Mucosa of rectum (tissue), 2 donors: ENCODE results near the gene MAST3.

Source experiments
- H3K27ac ChIP-seq, 2 donors: one replicate each; pipeline ENCODE4 v1.7.0; 2013; ENCODE audit warnings: inconsistent platforms in 2 of 2, low read depth in 2 of 2, low read length in 2 of 2
- H3K27me3 ChIP-seq, 2 donors: one replicate each; pipeline ENCODE4 v1.7.0; 2013; ENCODE audit warnings: low read length in 2 of 2; ENCODE audit not compliant: control insufficient read depth in 2 of 2, insufficient read depth in 2 of 2
- H3K36me3 ChIP-seq, 2 donors: one replicate each; pipeline ENCODE4 v1.7.0; 2013; ENCODE audit warnings: low read length in 2 of 2; ENCODE audit not compliant: control insufficient read depth in 2 of 2, insufficient read depth in 2 of 2
- H3K4me1 ChIP-seq, 2 donors: one replicate each; pipeline ENCODE4 v1.7.0; 2013; ENCODE audit warnings: low read length in 2 of 2, mild to moderate bottlenecking in 1 of 2; ENCODE audit not compliant: control insufficient read depth in 2 of 2, insufficient read depth in 2 of 2
- H3K4me3 ChIP-seq, 2 donors: one replicate each; pipeline ENCODE4 v1.7.0; 2013; ENCODE audit warnings: low read length in 2 of 2
- H3K9ac ChIP-seq, 2 donors: one replicate each; pipeline ENCODE4 v1.7.0; 2013; ENCODE audit warnings: low read length in 2 of 2, low read depth in 1 of 2, mild to moderate bottlenecking in 1 of 2
- H3K9me3 ChIP-seq, 2 donors: one replicate each; pipeline ENCODE4 v1.7.0; 2013; ENCODE audit warnings: low read length in 2 of 2; ENCODE audit not compliant: control insufficient read depth in 2 of 2
- donor health status: healthy.
- donor health status: Normal muscosa, but diverticular disease.

The MAST3 gene

DNA sequence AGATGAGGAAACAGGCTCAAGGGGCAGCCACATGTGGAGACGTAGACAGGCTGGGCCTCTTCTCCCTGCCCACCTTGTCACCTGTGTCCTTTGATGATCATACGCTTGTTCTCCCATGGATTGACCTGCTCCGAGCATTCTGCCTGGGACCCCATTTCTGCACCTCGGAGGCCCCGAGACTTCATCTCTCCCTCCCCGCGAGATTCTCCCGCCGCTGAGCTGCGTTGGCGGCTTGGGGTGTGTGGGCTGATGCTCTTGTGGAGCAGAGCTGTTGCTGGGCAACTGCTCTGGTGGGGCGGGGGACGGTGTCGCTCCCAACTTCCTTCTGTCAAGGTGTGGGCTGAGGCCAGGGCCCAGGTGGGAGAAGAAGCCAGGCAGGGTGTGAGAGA lies 22.1 kb downstream of the MAST3 start:
- Histone ChIP-seq H3K4me3 (peak overlapping the region in 1 of 2 donors; percentile 78), H3K9me3 (no peaks in the 10 kb centered on the region), H3K27me3 (no peaks in the 10 kb centered on the region), H3K9ac (no peak overlapping the region), H3K36me3 (peaks cover 29 to 32% of the 10 kb centered on the region in 2 donors), H3K27ac (peak overlapping the region in 1 of 2 donors; percentile 61), H3K4me1 (peaks cover 19 to 22% of the 10 kb centered on the region in 2 donors)

DNA sequence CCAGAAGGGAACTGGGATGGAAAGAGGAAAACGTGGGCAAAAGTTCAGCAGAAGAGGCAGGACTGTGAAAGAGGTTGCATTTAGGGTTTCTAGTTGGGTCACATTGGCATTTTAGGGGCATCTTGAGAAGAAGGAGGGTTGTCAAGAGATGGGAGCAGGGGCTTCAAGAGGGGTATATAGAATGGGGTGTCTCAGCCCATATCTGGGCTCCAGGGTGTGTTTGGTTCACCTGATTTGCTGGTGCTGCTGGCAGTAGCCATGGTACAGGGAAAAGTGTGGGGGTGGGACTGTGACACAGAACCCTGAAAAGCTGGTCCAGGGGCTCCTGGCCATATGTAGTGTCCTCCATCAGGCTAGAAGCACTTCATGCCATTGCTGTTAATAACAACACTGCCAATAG lies 22.5 kb downstream of the MAST3 start:
- Histone ChIP-seq H3K36me3 (peaks cover 28 to 32% of the 10 kb centered on the region in 2 donors), H3K4me1 (peaks cover 19 to 22% of the 10 kb centered on the region in 2 donors), H3K27me3 (no peaks in the 10 kb centered on the region), H3K9ac (no peak overlapping the region), H3K27ac (peak overlapping the region in 1 of 2 donors; percentile 61), H3K4me3 (no peak overlapping the region), H3K9me3 (no peaks in the 10 kb centered on the region)

DNA sequence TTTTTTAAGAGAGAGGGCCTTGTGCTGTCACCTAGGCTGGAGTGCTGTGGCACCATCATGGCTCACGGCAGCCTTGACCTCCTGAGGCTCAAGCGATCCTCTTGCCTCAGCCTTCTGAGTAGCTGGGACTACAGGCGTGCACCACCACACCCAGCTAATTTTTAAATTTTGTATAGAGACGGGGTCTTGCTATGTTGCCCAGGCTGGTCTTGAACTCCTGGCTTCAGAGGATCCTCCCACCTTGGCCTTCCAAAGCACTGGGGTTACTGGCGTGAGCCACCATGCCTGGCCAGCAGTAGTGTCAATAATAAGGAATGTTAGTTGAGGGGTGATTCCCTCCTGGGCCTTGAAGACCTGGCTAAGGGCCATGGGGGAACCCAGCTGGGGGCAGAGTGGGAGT lies 23.6 kb downstream of the MAST3 start:
- peaks cover 29 to 32% of the 10 kb centered on the region in 2 donors for H3K36me3 ChIP-seq
- no peaks in the 10 kb centered on the region for H3K27me3 ChIP-seq
- H3K27ac ChIP-seq = no peak overlapping the region

DNA sequence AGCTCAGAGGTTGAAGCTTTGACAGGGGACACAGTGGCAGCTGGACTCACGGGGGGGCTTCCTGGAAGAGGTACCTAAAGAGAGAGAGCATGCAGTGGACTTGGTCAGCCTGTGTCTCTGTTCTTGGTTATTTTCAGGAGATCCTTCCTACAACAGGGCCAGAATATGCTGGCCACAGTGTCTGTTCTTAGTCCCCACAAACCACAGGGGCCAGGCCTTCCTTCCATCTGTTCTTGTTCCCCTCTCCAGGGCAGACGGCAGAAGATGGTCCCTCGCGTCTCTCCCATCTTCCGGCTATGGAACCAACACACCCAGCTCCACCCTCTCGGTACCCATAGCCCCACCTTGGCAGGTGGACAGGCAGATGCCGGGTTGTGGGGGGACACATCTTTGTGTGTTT lies 24.8 kb downstream of the MAST3 start:
- Histone ChIP-seq H3K36me3 (peaks cover 29 to 32% of the 10 kb centered on the region in 2 donors), H3K9ac (no peak overlapping the region), H3K4me1 (peaks cover 14 to 18% of the 10 kb centered on the region in 2 donors), H3K4me3 (no peak overlapping the region), H3K9me3 (no peaks in the 10 kb centered on the region), H3K27ac (no peak overlapping the region), H3K27me3 (no peaks in the 10 kb centered on the region)

More for the DNA sequence above, 23.6 kb downstream of the MAST3 start:
- Histone ChIP-seq H3K4me3 (no peak overlapping the region), H3K4me1 (peaks cover 19 to 22% of the 10 kb centered on the region in 2 donors), H3K9me3 (no peaks in the 10 kb centered on the region), H3K9ac (no peak overlapping the region)

DNA sequence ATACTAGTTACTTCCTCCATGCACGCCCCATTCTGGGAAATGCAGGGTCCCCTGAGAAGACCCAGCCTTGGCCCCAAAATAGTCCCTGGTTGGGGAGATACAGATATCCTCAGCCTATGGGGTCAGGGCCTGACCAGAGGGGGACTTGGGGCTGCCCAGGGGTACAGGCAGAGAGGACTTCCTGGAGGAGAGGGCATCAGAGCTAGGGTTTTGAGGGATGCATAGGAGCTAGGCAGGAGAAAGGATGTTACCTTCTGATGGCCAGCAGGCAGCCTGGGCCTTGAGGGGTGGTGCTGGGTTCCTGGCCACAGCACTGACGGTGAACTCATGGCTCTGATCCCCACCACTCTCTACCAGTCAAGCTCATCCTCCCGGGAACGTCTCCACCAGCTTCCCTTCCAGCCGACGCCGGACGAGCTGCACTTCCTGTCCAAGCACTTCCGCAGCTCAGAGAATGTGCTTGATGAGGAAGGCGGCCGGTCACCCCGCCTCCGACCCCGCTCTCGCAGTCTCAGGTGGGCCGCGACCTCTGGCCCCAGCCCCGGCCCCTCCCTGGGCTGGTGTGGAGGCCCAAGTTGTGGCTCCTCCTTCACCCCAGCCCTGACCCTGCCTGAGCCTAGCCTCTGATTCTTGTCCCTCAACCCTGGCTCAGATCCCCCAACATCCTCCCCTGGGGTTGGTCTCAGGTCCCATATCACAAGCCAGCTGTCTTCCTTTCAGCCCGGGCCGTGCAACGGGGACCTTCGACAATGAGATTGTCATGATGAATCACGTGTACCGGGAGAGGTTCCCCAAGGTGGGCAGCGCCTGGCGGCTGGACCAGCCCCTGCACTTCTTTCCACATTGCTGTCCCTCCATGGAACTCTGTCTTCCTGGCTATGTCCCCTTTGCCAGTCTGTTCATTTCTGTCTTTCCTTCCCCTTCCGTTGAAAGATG lies 25.6 kb downstream of the MAST3 start:
- Histone ChIP-seq H3K27ac (no peak overlapping the region), H3K4me3 (no peak overlapping the region), H3K9ac (no peak overlapping the region)

DNA sequence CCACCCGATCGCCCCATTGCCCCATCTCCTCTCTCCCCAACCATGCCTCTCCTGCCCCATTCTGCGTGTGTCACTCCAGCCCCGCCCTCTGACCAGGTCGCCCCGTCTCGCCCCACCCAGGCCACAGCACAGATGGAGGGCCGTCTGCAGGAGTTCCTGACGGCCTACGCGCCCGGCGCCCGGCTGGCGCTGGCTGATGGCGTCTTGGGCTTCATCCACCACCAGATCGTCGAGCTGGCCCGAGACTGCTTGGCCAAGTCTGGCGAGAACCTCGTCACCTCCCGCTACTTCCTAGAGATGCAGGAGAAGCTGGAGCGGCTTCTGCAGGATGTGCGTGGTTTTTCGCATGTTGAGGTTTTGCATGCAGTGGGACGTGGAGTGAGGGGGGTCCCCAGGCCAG lies 26.2 kb downstream of the MAST3 start:
- Histone ChIP-seq H3K4me3 (no peak overlapping the region), H3K9me3 (no peaks in the 10 kb centered on the region), H3K36me3 (peaks cover 40 to 42% of the 10 kb centered on the region in 2 donors), H3K27me3 (no peaks in the 10 kb centered on the region), H3K4me1 (peaks cover 5 to 8% of the 10 kb centered on the region in 2 donors), H3K27ac (no peak overlapping the region), H3K9ac (no peak overlapping the region)

More for the DNA sequence above, 25.6 kb downstream of the MAST3 start:
- no peaks in the 10 kb centered on the region for H3K9me3 ChIP-seq
- peaks cover 12 to 15% of the 10 kb centered on the region in 2 donors for H3K4me1 ChIP-seq
- peaks cover 33 to 36% of the 10 kb centered on the region in 2 donors for H3K36me3 ChIP-seq
- H3K27me3 ChIP-seq = no peaks in the 10 kb centered on the region

DNA sequence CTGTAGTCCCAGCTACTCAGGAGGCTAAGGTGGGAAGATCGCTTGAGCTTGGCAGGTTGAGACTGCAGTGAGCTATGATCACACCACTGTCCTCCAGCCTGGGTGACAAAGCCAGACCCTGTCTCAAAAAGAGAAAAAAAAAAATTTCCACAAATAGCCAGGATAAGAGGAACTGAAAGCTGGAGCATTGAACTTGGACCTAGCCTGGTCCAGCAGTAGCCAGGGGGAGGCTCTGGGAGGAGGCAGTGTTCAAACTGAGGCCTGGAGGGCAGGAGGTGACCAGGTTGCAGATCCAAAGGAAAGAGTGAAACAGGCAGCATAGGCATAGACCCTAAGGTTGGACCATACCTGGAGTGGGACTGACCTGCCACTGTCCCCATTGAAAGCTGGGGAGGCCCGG lies 28.5 kb downstream of the MAST3 start:
- Histone ChIP-seq H3K36me3 (peaks cover 58% of the 10 kb centered on the region in 2 donors), H3K9me3 (no peaks in the 10 kb centered on the region), H3K27me3 (no peaks in the 10 kb centered on the region), H3K4me3 (no peak overlapping the region), H3K4me1 (no peaks in the 10 kb centered on the region), H3K9ac (no peak overlapping the region), H3K27ac (no peak overlapping the region)

DNA sequence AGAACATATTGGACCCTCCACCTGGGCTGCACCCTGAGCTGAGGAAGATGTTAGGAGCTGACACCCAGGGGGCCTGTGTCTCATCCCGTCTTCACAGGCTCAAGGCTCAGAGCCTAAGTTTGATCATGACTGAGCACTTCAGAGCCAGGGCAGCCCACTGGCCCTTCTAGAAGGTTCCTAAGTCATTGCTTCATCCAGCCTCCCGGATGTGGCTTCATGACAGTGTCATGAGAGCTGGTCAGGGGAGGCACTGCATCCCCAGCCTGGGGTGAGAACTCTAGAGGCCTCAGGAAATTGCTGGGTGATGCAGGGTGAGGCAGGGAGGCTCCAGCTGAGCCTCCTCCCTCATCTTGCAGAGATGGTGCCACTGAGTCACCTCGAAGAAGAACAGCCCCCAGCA lies 30.5 kb downstream of the MAST3 start:
- H3K27ac ChIP-seq = no peak overlapping the region

DNA sequence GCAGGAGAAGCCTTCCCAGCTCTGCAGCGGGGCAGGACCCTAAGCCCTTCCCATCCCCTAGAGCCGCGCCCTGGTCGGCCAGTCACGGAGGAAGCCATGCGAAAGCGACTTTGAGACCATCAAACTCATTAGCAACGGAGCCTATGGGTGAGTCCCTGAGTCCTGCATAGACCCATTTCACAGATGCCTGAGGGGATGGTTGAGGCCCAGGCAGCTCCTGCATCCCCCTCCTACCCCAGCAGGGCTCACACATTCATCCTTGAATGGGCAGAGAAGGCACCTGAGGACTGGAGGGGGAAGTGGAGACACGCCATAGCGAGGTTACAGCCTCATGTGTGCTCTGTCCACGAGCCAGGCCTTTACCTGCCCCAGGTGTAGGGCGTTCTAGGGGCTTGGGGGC lies 31.2 kb downstream of the MAST3 start:
- H3K9ac ChIP-seq = no peak overlapping the region
- H3K4me1 ChIP-seq = no peaks in the 10 kb centered on the region
- peaks cover 43 to 53% of the 10 kb centered on the region in 2 donors for H3K36me3 ChIP-seq
- H3K9me3 ChIP-seq = no peaks in the 10 kb centered on the region
- H3K27ac ChIP-seq = no peak overlapping the region
- H3K27me3 ChIP-seq = no peaks in the 10 kb centered on the region
- no peak overlapping the region for H3K4me3 ChIP-seq

More for the DNA sequence above, 30.5 kb downstream of the MAST3 start:
- Histone ChIP-seq H3K9ac (no peak overlapping the region), H3K9me3 (no peaks in the 10 kb centered on the region), H3K4me1 (no peaks in the 10 kb centered on the region), H3K4me3 (no peak overlapping the region), H3K36me3 (peaks cover 50 to 57% of the 10 kb centered on the region in 2 donors), H3K27me3 (no peaks in the 10 kb centered on the region)

DNA sequence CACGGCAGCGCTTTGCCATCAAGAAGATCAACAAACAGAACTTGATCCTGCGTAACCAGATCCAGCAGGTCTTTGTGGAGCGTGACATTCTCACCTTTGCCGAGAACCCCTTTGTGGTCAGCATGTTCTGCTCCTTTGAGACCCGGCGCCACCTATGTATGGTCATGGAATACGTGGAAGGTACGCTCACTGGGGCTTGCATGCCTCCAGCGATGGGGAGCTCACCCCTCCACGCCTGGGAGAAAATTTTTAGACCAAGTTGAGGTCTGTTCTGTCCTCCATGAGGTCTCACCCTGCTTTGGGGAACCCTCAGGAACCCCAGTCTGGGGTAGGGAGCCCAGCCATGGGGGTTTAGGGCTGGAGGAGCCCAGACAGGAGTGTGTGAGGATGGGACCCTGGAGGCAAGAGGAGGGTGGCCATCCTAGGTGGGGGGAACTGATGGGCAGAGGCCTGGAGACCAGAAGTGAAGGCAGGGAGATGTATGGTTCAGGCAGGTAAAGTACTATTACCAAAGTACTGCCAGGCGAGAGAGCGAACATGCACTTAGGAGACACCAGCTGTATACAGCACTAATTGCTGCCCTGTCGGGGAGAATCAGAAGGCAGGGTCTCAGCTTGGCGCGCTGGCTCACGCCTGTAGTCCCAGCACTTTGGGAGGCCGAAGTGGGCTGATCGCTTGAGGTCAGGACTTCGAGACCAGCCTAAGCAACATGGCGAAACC lies 33.1 kb downstream of the MAST3 start:
- Histone ChIP-seq H3K9ac (no peak overlapping the region), H3K4me1 (peaks cover 4% of the 10 kb centered on the region in 2 donors), H3K27ac (no peak overlapping the region), H3K27me3 (no peaks in the 10 kb centered on the region), H3K36me3 (peaks cover 43 to 53% of the 10 kb centered on the region in 2 donors), H3K4me3 (no peak overlapping the region), H3K9me3 (no peaks in the 10 kb centered on the region)
